OCI-LY1 (cell line): ENCODE results near the gene COL23A1.

Experiments
- H2AFZ ChIP-seq: fragments of 200-600 bp; sonication (generic), shearing (Covaris generic); 2 replicates; pipeline ENCODE4 v1.6.0; 2014; ENCODE audit warnings: antibody characterized with exemption, mild to moderate bottlenecking, low read length
- H3F3A ChIP-seq: fragments of 200-600 bp; sonication (generic), shearing (Covaris generic); 2 replicates; pipeline ENCODE4 v1.6.0; 2014; ENCODE audit warnings: mild to moderate bottlenecking, antibody characterized with exemption, low read length, moderate library complexity; ENCODE audit not compliant: insufficient read depth
- H3K27ac ChIP-seq: fragments of 200-600 bp; sonication (generic); 2 replicates; pipeline ENCODE4 v1.5.1; 2014; ENCODE audit warnings: low read length, mixed run types, mild to moderate bottlenecking, low read depth; ENCODE audit not compliant: poor library complexity, severe bottlenecking
- H3K27me3 ChIP-seq: fragments of 200-600 bp; sonication (generic); 2 replicates; pipeline ENCODE4 v1.6.0; 2014; ENCODE audit warnings: antibody characterized with exemption, mild to moderate bottlenecking, low read length, moderate library complexity; ENCODE audit not compliant: insufficient read depth
- H3K36me3 ChIP-seq: fragments of 200-600 bp; sonication (generic); 2 replicates; pipeline ENCODE4 v1.6.1; 2014; ENCODE audit warnings: mild to moderate bottlenecking, antibody characterized with exemption, low read length, moderate library complexity, mixed read lengths; ENCODE audit not compliant: insufficient read depth
- H3K4me1 ChIP-seq: fragments of 200-600 bp; sonication (generic); 2 replicates; pipeline ENCODE4 v1.5.1; 2014; ENCODE audit warnings: mild to moderate bottlenecking, low read length, moderate library complexity; ENCODE audit not compliant: insufficient read depth, severe bottlenecking
- H3K4me2 ChIP-seq: fragments of 200-600 bp; sonication (generic), shearing (Covaris generic); 2 replicates; pipeline ENCODE4 v1.6.1; 2014; ENCODE audit warnings: low read length
- H3K4me3 ChIP-seq: fragments of 200-600 bp; sonication (generic); 2 replicates; pipeline ENCODE4 v1.5.1; 2014; ENCODE audit warnings: low read length, low read depth, mild to moderate bottlenecking, mixed read lengths; ENCODE audit not compliant: poor library complexity, severe bottlenecking
- H3K79me2 ChIP-seq: fragments of 200-600 bp; shearing (Covaris generic); 2 replicates; pipeline ENCODE4 v1.6.1; 2016; ENCODE audit warnings: mixed run types, low read length, mixed read lengths; ENCODE audit not compliant: insufficient read depth
- H3K9ac ChIP-seq: fragments of 200-600 bp; sonication (generic), shearing (Covaris generic); 2 replicates; pipeline ENCODE4 v1.6.1; 2014; ENCODE audit warnings: mild to moderate bottlenecking, low read length, mixed read lengths
- H3K9me2 ChIP-seq: fragments of 200-600 bp; sonication (generic), shearing (Covaris generic); 2 replicates; pipeline ENCODE4 v1.6.1; 2014; ENCODE audit warnings: low read depth, mild to moderate bottlenecking, low read length, mixed read lengths
- H3K9me3 ChIP-seq: fragments of 200-600 bp; shearing (Covaris generic); 2 replicates; pipeline ENCODE4 v1.6.1; 2014; ENCODE audit warnings: low read length, mixed read lengths
- H4K20me1 ChIP-seq: fragments of 200-600 bp; sonication (generic), shearing (Covaris generic); 2 replicates; pipeline ENCODE4 v1.6.0; 2016; ENCODE audit warnings: mild to moderate bottlenecking, low read length; ENCODE audit not compliant: insufficient read depth
- EZH2 ChIP-seq: fragments of 200-600 bp; sonication (generic), shearing (Covaris generic); IDR thresholded peaks from 2 replicates; pipeline ENCODE4 v1.8.0; 2017; ENCODE audit warnings: borderline replicate concordance, mixed run types, mild to moderate bottlenecking, antibody characterized with exemption, low read length, moderate library complexity, mixed read lengths
- TF ChIP-seq, protein P1 (sequence below): fragments of 200-600 bp; sonication (generic), shearing (Covaris generic); IDR thresholded peaks from 2 replicates; pipeline ENCODE4 v1.5.1; 2017; ENCODE audit warnings: mild to moderate bottlenecking, antibody characterized with exemption, low read length, moderate library complexity, mixed read lengths

COL23A1 gene

DNA sequence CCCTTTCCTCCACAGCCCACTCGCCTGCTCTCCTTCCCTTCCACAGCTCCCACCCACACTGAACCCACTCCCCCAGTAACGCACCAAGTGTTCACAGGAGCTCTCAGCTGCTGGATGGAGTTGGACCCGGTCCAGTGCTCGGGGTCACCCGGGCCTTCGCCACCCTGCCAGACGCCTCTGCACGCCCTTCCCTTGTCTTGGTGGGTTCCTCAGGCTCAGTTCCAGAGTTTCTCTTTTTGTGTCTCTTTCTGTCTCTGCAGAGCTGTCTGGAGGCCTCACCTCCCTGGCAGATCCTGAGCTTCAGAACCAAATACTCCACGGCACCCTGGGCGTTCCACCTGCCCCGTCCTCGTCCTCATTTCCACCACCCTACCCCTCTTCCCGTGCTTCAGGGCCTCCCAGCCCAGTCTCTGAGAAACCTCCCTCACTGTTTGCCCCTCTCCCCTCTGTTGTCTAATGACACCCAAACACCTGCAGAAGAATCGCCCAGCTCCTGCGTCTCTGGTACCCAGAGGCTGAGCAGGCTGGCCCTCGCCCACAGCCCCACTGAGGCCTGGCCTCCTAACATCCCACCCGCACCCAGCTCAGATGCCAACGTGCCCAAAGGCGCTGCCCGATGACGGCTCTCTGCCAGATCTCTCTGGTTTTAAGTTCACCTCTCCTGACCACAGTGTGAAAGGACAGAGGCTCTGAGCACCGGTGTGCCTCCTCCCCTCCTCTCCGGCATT lies 74.3 kb downstream of the COL23A1 start:
- Histone ChIP-seq H3K36me3 (no peaks in the 10 kb centered on the region), H3K27me3 (no peaks in the 10 kb centered on the region; the same call in 1 of the 2 replicates)

DNA sequence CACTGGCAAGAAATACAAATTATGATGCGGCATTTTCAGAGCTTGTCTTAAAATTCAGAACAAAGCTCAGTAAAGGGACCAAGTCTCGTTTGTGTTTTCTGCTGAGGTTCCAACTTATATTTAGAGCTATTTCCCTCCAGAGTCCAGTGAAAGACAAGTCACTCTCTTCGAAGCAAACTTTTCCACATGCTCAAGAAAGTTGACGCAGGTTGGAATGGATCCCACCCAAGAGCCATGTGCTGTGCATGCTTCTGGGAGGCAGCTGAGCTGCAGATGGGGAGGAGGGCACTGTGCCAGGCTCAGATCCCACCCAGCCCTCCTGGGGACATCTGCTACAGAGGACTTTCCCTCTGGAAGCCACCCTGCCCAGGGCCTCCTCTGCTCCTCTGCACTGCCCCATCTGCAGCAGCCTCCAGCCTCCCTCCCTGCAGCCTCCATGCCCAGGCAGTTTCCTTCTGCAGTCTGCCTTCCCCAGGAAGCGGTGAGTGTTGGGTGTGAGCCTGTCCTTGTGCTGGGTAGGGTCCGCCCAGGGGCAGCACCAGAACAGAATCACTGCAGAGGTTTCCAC lies 75.3 kb downstream of the COL23A1 start:
- Histone ChIP-seq H3F3A (no peaks in the 10 kb centered on the region), H3K27me3 (no peaks in the 10 kb centered on the region), H3K9ac (no peak overlapping the region), H3K4me3 (no peak overlapping the region), H3K9me3 (no peaks in the 10 kb centered on the region), H3K79me2 (no peaks in the 10 kb centered on the region), H3K36me3 (no peaks in the 10 kb centered on the region), H4K20me1 (no peaks in the 10 kb centered on the region), H3K4me2 (no peak overlapping the region), H2AFZ (no peak overlapping the region), H3K9me2 (no peaks in the 10 kb centered on the region), H3K27ac (no peak overlapping the region), H3K4me1 (no peaks in the 10 kb centered on the region)
- TF ChIP-seq, protein P1, sequence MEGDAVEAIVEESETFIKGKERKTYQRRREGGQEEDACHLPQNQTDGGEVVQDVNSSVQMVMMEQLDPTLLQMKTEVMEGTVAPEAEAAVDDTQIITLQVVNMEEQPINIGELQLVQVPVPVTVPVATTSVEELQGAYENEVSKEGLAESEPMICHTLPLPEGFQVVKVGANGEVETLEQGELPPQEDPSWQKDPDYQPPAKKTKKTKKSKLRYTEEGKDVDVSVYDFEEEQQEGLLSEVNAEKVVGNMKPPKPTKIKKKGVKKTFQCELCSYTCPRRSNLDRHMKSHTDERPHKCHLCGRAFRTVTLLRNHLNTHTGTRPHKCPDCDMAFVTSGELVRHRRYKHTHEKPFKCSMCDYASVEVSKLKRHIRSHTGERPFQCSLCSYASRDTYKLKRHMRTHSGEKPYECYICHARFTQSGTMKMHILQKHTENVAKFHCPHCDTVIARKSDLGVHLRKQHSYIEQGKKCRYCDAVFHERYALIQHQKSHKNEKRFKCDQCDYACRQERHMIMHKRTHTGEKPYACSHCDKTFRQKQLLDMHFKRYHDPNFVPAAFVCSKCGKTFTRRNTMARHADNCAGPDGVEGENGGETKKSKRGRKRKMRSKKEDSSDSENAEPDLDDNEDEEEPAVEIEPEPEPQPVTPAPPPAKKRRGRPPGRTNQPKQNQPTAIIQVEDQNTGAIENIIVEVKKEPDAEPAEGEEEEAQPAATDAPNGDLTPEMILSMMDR, result no peak
- TF ChIP-seq EZH2, result no peak

More for the DNA sequence above, 74.3 kb downstream of the COL23A1 start:
- Histone ChIP-seq H3K4me1 (no peaks in the 10 kb centered on the region), H3K9me2 (no peaks in the 10 kb centered on the region), H3K9me3 (no peaks in the 10 kb centered on the region), H3K9ac (no peak overlapping the region), H2AFZ (no peak overlapping the region), H3K79me2 (no peaks in the 10 kb centered on the region), H3K4me2 (no peak overlapping the region), H4K20me1 (no peaks in the 10 kb centered on the region), H3F3A (no peaks in the 10 kb centered on the region), H3K4me3 (no peak overlapping the region), H3K27ac (no peak overlapping the region)
- no peak for TF ChIP-seq EZH2
- TF ChIP-seq, protein P1, result no peak

DNA sequence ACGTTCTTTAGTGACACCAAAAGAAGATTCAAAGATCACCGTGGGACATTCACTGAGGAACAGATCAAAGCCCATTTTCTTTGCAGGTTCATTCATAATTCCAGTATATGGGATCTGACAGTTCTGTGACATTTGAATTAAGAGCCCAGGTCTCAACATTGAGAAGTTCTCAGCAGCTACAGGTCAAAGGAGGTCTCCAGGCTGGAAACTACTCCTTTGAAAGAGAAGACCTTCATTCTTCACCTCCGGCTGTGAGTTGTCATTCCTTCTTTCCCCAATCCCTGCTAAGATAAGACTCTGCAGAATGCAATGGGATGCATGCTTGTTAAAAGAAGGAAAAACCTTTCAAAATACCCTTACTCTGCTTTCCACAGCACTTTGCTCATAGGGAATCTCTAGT lies 79.0 kb downstream of the COL23A1 start:
- no peaks in the 10 kb centered on the region for H3K9me3 ChIP-seq
- H3K4me3 ChIP-seq, result no peak overlapping the region
- H3K9me2 ChIP-seq, result no peaks in the 10 kb centered on the region
- H3K9ac ChIP-seq, result no peak overlapping the region
- no peak overlapping the region for H3K27ac ChIP-seq
- H3K4me2 ChIP-seq, result no peak overlapping the region
- H3K36me3 ChIP-seq, result no peaks in the 10 kb centered on the region
- no peaks in the 10 kb centered on the region for H3K79me2 ChIP-seq
- H3K27me3 ChIP-seq, result peaks cover 3% of the 10 kb centered on the region; the same call in 1 of the 2 replicates
- TF ChIP-seq, protein P1, result no peak
- TF ChIP-seq EZH2, result no peak
- no peaks in the 10 kb centered on the region for H4K20me1 ChIP-seq
- no peak overlapping the region for H2AFZ ChIP-seq
- no peaks in the 10 kb centered on the region for H3K4me1 ChIP-seq
- H3F3A ChIP-seq, result no peaks in the 10 kb centered on the region
